T-helper 2 cell (primary cell): ENCODE data around the gene SIRPB2.

Experiments
- DNase-seq, 5 experiments: peaks; one replicate each; pipeline versions ENCODE4 v3.0.0 to v3.0.0-alpha.2; 2012 to 2022

The SIRPB2 gene

DNA sequence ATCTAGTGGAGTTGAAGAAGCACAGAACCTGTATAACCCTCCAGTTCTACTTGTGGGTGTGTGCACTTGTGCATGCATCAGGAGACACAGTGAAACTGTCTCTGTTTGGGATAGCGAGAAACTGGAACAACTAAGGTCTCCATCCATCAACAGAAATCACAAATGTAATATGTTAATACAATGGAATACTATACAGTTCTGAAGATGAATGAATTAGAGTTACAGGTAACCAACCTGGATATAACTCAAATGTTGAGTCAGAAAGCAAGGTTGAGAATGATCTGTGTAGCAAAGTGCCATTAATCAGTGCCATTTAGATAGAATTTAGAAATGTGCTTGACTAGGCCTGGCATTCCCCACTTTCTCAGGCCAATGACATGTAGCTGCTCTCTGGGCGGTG, 20.0 kb downstream of the SIRPB2 start:
- DNase-seq, result no peak

GRCh38 chr20:1469925-1470571, 21.2 kb downstream of the SIRPB2 start:
- DNase-seq, result peak in 1 of 5 experiments; percentile 23

GRCh38 chr20:1469306-1469905, 21.8 kb downstream of the SIRPB2 start:
- DNase-seq, result no peak

GRCh38 chr20:1468117-1468624, 23.0 kb downstream of the SIRPB2 start:
- DNase-seq, result no peak

DNA sequence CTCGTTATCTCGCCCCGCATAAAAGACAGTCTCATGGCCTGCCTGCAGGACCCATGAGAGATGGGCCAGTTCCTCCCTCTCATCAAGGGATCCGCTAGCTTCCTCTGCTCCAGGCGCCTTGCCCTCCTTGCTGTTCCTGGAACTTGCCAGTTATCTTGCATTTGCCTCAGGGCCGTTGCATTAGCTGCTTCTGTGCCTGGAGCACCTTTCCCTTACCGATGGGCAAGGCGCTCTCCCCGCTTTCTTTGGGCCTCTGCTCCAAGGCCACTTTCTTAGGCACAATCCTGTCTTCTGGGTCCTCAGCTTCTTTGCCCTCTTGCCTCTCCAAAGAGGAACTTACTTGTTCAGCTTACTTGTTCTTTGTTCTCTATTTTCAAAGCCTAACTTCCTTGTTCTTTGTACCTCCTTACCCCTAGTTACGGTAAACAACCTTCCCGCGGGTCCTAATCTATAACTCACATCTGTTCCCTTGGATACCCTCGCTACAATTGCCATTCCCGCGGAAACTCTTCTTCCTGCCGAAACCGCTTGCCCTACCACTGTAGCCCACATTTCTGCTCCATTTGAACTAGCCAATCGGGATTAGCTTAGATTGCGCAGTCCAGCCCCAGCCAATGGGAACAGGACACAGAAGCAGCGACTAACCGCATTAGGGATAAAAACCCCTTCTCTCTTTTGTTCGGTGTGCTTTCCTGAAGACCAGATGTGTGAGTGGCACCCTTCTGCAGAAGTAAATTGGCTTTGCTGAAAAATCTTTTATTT, 23.7 kb downstream of the SIRPB2 start:
- no peak for DNase-seq

DNA sequence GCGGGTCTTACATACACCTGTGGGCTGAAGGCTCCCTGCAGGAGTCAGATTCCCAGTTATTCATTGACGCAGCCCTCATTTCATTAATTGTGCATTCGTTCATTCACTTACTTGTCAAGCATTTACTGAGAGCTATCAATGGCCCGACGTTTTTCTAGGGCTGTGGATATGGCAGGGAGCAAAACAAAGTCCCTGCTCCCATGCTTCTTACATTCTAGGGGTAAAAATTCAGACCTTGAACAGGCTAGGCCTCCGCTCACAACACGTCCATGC, 24.2 kb downstream of the SIRPB2 start:
- no peak for DNase-seq

DNA sequence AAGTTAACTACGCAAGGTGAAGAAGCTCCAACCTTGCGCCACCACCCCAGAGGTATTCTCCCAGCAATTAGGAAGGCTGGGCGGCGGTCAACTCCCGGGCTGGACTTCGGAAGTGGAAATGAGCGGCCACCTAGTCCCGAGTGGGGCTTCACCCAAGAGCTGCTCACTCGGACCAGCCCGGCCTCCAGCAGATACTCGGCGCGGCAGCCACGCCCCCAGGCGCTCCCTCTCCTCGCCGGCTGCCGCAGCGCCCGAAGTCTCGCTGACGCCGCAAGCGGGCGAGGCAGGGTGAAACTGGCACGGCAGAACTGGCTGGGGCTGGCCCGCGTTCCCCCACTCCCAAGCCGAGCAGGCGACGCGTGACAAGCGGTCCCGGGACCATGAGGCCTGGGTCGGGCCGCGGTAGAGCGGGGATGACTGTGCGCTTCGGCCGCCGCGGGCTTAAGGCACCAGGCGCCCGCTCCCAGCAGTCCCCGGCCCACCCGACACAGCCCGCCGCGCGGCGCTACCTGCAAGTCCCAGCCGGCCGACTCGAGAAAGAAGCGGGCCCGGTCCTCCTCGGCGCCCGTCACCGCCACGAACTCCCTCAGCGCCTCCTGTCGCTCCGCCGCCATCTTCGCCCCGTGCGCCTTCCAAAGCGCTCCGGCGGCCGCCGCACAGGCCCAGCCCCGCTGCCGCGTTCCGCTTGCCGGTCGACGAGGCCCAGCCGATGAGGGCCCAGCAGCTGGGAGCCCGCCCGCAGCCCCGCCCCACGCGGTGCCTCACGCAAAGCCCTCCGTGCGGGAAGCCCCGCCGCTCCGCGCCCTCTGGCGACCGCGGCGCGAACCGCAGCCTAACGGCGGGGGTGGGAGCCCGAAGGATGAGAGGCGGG, 24.8 kb downstream of the SIRPB2 start, which contains the start of gene NSFL1C:
Gene NSFL1C (minus strand): TSS at position 639 of the 871 bp plus-strand sequence. CDS start 25 bp downstream, at position 614.
- peak; percentile 94 to 97 (median 97) for DNase-seq

DNA sequence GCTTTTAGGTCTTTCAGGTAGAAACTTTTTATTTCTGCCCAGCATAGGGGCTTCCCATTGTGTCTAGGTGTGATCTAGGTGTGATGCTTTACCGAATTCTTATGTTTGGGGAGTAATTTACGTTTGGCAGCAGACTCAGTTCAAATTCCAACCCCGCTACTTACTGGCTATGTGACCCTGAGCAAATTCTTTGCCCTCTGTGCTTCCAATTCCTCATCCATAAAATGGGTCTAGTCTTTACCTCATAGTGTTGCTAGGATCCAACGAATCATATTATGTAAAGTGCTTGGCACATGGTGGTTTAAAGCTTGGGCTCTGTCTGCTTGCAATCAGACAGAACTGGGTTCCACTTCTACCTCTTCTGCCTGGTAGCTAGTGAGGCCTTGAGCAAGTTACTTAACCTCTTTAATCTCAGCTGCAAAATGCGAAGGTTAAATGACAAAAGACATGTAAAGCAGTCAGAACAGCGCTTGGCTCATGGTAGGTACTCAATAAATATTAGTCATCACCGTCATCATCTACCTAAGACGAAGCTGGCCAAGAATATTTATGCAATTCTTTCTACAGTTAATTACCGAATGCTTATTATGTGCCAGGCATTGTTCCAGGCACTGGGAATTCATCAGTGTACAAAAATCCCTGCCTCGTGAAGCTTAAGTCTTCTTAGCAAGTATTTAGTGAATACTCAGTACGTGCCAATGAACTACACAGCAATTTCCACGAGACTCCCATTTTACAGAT, 25.6 kb downstream of the SIRPB2 start:
- no peak for DNase-seq

DNA sequence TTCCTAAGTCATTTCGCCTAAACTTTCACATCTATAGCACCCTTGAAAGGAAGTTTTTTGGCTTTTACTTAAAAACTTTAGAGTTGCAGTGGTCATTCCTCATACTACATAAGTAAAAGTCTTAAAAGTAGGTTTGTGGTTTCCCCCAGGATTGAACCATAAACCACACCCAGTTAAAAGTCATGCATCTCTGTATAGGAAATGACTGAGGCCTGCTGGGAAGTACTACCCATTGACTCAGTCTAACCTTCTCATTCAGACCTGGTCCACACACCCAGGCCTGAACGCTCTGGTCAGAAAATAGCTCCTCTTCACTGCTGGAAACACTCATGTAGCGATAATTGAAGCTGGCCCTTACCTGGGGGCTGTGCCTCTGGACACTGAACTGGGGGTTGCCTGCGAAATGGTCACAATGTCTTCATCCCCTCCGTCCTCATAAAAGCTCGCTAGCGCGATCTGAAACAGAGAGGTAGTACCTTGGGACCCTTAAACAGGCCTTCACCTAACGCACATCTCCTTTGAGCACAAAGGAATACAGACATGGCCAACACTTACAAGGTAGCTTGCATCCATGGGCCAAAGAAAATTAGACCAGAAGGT, 27.1 kb downstream of the SIRPB2 start:
- no peak for DNase-seq

DNA sequence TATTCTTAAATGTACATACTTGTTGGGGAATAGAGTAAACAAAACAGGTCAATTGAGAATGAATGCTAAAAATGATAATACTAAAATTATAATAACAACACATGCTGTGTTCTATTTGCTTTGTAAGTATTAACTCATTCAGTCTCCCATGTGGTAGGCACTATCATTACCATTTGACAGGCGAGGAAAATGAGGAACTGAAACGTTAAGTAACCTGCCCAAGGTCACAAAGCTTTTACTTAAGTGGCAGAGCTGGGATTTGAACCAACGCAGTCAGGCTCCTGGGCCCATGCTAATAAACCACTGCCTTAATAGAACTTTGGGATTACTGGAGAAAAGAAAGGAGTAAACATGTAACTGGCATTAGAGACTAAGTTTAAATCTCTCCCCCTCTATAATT, 28.4 kb downstream of the SIRPB2 start:
- DNase-seq, result no peak

DNA sequence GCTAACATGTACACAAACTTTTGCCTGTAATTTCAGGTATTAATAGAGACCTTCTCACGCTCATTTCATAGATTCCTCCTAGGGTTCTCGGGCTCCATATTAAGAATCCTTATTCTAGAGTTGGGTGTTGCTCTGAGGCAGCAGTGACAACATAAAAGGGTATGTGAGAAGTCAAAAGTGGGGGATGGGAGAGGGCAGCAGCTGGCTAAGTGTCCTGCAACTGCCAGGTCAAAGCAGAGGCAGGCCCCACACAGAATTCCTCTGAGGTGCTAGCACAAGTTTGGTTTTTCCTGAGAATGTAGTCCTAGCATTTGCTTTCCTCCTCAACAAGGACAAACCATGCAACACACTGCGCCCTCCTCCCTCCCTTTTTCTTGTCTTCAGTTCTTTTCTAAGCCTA, 29.2 kb downstream of the SIRPB2 start:
- DNase-seq, result no peak

DNA sequence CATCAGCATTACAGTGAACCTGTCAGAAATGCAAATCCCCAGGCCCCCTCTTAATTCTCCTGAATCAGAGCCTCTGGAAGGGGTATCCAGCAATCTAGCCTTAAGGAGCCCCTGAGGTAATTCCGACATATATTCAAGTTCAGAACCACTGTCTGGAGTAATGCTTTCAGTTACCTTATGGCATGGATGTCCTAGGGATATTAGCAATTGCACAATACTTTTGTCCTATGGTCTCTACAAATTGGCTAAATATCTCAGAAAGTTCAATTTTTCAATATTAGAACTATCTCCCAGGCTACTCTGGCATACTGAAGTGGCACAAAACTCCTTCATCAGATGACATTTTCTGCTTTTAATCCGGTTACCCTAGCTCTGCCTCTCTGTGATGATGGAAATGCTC, 30.9 kb downstream of the SIRPB2 start:
- DNase-seq, result no peak

DNA sequence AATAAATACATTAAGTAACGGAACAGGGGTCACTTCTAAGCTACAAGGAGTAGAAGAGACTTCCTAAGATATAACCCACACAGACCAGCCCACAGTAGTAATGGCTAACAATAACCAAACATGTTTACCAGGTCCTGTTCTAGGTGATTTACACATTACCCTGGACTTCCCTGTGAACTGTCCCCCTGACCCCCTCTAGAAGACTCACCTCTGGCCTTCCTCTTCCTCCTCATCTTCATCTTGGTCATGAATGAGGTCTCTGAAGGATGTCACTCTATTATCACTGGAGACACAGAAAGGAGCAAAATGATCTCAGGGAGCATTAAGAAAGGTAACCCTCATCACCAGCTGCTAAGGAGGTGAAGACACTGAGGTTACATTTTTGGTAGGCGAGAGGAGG, 33.2 kb downstream of the SIRPB2 start:
- DNase-seq, result no peak

- DNase-seq, result no peak
These were observed 34.9 kb downstream of the SIRPB2 start for GRCh38 chr20:1456300-1456699.

DNA sequence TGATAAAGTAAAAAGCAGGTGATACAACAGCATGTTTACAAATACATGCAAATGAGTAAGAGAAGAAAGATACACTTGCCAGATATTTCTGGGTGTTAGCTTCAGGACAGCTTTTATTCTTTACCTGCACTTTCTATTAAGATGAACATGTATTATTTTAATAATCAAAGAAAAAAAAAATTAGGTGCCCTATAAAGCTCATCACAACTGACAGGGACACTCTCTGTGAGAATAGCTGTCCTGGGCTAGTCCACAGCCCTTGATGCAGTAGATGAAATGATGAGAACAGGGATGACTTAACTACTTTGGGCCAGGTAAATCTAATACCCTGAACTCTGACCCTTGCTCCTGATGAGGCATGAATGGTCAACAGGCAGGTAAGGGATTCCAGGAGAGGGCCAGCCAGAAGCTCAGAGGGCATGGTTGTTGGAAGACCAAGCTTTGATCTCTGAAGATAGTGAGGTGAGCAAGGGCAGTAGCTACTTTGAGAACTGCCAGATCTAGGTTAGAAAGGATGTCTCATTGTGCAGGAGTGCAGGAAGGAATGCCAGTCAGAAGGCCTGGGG, 40.2 kb downstream of the SIRPB2 start:
- no peak for DNase-seq

DNA sequence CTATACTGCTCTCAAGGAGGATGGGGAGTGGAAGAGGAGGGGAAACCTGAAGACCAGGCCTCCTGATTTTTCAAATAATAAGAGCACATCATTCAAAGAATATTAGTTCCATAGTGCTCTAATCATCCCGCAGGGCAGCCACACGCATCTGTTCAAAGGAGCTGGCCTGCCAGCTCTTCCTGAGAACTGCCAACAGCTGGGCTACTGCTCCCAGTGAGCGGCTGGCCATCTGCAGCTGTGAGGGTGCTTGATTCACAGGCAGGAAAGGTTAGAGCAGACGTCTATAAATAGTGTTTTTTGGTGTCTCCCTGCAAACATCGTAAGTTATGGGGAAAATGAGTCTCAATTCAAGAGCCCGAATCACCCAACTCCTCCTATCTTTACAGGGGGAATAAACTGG, 41.9 kb downstream of the SIRPB2 start:
- DNase-seq, result no peak

DNA sequence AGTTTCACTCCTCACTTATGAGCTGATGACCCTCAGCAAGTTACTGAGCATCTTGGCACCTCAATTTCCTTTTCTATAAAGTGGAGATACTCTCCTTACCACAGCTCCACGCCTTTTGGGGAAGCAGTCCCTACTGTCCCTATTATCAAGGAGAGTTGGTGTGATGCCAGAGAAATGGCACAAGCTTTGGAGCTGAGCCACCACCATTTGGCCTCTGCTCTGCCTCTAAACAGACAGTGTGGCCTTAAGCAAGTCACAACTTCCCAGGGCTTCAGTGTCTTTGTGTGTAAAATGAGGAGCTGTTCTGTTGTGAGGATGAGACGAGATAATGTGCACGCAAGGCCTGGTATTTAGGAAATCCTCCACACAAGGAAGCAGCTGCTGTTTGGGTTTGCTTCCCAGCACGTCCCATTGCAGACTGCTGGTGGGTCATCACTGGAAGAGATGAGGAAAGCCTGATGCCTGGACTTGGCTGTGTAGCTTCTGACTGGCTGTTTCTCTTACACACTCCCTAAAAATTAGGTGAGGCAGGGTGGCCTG, 43.1 kb downstream of the SIRPB2 start:
- no peak for DNase-seq

- no peak for DNase-seq
These were observed 44.7 kb downstream of the SIRPB2 start for GRCh38 chr20:1446536-1446935.

DNA sequence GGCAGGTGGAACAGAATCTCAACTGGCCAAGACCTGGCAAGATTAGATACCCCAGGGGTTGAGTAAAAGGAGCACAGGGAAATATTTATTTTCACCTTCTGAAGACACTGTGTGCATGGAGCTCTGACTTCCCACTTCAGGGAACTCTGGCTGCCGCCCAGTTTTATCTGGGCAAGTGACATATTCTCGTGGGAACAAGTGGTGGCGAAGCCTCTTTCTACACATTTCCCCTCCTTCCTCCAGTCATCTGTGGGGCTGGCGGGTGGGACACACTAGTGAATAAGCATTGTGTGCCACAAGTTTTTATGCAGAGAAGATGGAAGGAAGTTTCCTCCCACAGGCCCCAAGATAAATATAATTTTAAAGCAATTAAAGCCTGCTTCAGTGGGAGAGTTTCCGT, 48.1 kb downstream of the SIRPB2 start:
- no peak for DNase-seq

DNA sequence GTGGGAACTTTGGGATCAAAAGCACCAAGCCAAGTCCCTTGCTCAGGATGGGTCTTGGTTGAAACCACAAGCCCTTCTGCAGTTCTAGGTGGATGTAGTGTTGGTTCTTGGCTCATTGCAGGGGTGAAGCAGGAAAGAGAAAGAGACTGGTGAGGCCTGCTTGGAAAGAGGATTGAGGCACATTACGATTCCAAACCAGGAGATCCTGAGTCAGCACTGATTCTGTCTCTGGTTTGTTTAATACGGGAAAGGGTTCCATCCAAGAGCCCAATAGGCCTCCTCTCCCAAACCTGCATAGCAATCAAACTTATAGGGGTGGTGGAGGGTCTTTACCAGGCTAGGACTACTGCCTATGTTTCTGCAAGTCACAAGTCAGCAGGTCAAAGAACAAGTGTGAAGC, 48.9 kb downstream of the SIRPB2 start:
- no peak for DNase-seq

DNA sequence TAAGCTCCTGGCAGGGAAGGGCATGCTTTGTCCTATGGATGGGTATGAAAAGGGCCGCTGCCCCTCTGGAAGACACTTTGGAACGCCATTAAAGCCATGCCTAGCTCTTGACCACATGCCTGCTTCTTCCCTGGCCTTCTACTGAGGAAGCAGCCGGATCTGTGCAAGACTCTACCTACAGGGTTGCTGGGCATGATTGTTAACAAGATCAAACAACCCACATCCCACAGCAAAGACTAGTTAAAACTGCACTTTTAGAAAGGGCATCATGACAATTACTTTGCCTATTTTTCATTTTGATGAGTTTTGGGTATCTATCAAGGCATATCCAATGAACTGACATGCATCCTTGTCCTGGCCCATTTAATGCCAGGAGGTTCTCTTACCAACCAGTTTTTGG, 50.1 kb downstream of the SIRPB2 start:
- no peak for DNase-seq
